Dendritic cell treated with granulocyte-macrophage colony-stimulating factor and Interleukin-4, amounts not matched to agents 40 ng/mL and 50 ng/mL, for 4 days (primary cell): ENCODE measurements around the gene TMEM255B.
A peak's percentile ranks its signal among the peaks of the same experiment; 100 is the strongest.
"Not testable (repeated sequence)": the region's sequence is repeated elsewhere in the genome, so short reads cannot be mapped to it uniquely, and the experiment has no call there.

Experiments
- H3K27ac Mint-ChIP-seq: one replicate; pipeline ENCODE4 v1.8.0; 2022; ENCODE audit warnings: mild to moderate bottlenecking, mixed read lengths
- H3K27me3 Mint-ChIP-seq: one replicate; pipeline ENCODE4 v1.8.0; 2022; ENCODE audit warnings: mild to moderate bottlenecking, mixed read lengths
- H3K36me3 Mint-ChIP-seq: one replicate; pipeline ENCODE4 v1.8.0; 2022; ENCODE audit warnings: low read depth, mixed read lengths
- H3K4me1 Mint-ChIP-seq: one replicate; pipeline ENCODE4 v1.8.0; 2022; ENCODE audit warnings: low read depth, mixed read lengths
- H3K4me3 Mint-ChIP-seq: one replicate; pipeline ENCODE4 v1.8.0; 2022; ENCODE audit warnings: mild to moderate bottlenecking, moderate library complexity, mixed read lengths
- H3K9me3 Mint-ChIP-seq: one replicate; pipeline ENCODE4 v1.8.0; 2022; ENCODE audit warnings: mixed read lengths
- intact Hi-C: fragments of 100-400 bp; cut with micrococcal nuclease; formaldehyde crosslinking; loops from one replicate; pipeline ENCODE4 v1.15.0; 2022

TMEM255B gene

GRCh38 chr13:113828282-113828825, 69.3 kb downstream of the TMEM255B start:
- Mint-ChIP-seq H3K9me3 (peaks cover 23% of the 10 kb centered on the region), H3K27ac (no peak overlapping the region), H3K27me3 (no peaks in the 10 kb centered on the region), H3K36me3 (peaks cover 91% of the 10 kb centered on the region), H3K4me3 (no peak overlapping the region), H3K4me1 (no peaks in the 10 kb centered on the region)
- intact Hi-C loops = no loop called here

- intact Hi-C loops, H3K4me1 Mint-ChIP-seq, H3K27me3 Mint-ChIP-seq, H3K9me3 Mint-ChIP-seq, H3K4me3 Mint-ChIP-seq, H3K27ac Mint-ChIP-seq: not testable (repeated sequence)
- peaks cover 91% of the 10 kb centered on the region for H3K36me3 Mint-ChIP-seq
Measured at GRCh38 chr13:113830426-113830950, 71.5 kb downstream of the TMEM255B start.

GRCh38 chr13:113831061-113831460, 72.0 kb downstream of the TMEM255B start:
- H3K27me3 Mint-ChIP-seq = no peaks in the 10 kb centered on the region
- H3K9me3 Mint-ChIP-seq = no peaks in the 10 kb centered on the region
- H3K36me3 Mint-ChIP-seq = peaks cover 91% of the 10 kb centered on the region
- intact Hi-C loops = no loop called here
- no peak overlapping the region for H3K4me3 Mint-ChIP-seq
- H3K4me1 Mint-ChIP-seq = no peaks in the 10 kb centered on the region
- no peak overlapping the region for H3K27ac Mint-ChIP-seq

GRCh38 chr13:113832205-113832604, 73.2 kb downstream of the TMEM255B start:
- Mint-ChIP-seq H3K36me3 (peaks cover 88% of the 10 kb centered on the region), H3K27ac (no peak overlapping the region), H3K27me3 (no peaks in the 10 kb centered on the region), H3K4me3 (no peak overlapping the region), H3K4me1 (peaks cover 6% of the 10 kb centered on the region), H3K9me3 (no peaks in the 10 kb centered on the region)
- intact Hi-C loops = no loop called here

- no peak overlapping the region for H3K4me3 Mint-ChIP-seq
- H3K4me1 Mint-ChIP-seq = peaks cover 10% of the 10 kb centered on the region
- H3K27me3 Mint-ChIP-seq = no peaks in the 10 kb centered on the region
- H3K27ac Mint-ChIP-seq = no peak overlapping the region
- intact Hi-C loops = no loop called here
- H3K9me3 Mint-ChIP-seq = no peaks in the 10 kb centered on the region
- peaks cover 88% of the 10 kb centered on the region for H3K36me3 Mint-ChIP-seq
Measured at GRCh38 chr13:113832631-113833030, 73.6 kb downstream of the TMEM255B start.

- intact Hi-C loops = no loop called here
- Mint-ChIP-seq H3K36me3 (peaks cover 88% of the 10 kb centered on the region), H3K4me1 (peaks cover 15% of the 10 kb centered on the region), H3K4me3 (no peak overlapping the region), H3K9me3 (no peaks in the 10 kb centered on the region), H3K27me3 (no peaks in the 10 kb centered on the region), H3K27ac (no peak overlapping the region)
Measured at GRCh38 chr13:113833111-113833830, 74.2 kb downstream of the TMEM255B start.

- H3K27ac Mint-ChIP-seq, intact Hi-C loops: not testable (repeated sequence)
Measured at GRCh38 chr13:113834006-113834405, 75.0 kb downstream of the TMEM255B start.

GRCh38 chr13:113834496-113835200, 75.6 kb downstream of the TMEM255B start:
- intact Hi-C loops = no loop called here
- peaks cover 94% of the 10 kb centered on the region for H3K36me3 Mint-ChIP-seq
- H3K9me3 Mint-ChIP-seq = no peaks in the 10 kb centered on the region
- no peak overlapping the region for H3K27ac Mint-ChIP-seq
- no peaks in the 10 kb centered on the region for H3K27me3 Mint-ChIP-seq
- no peak overlapping the region for H3K4me3 Mint-ChIP-seq
- peaks cover 21% of the 10 kb centered on the region for H3K4me1 Mint-ChIP-seq

More at GRCh38 chr13:113834006-113834405, 75.0 kb downstream of the TMEM255B start:
- H3K27me3 Mint-ChIP-seq, H3K4me3 Mint-ChIP-seq, H3K9me3 Mint-ChIP-seq: not testable (repeated sequence)
- Mint-ChIP-seq H3K4me1 (peaks cover 19% of the 10 kb centered on the region), H3K36me3 (peaks cover 89% of the 10 kb centered on the region)

GRCh38 chr13:113835461-113836270, 76.6 kb downstream of the TMEM255B start:
- Mint-ChIP-seq H3K27me3 (no peaks in the 10 kb centered on the region), H3K4me1 (peaks cover 21% of the 10 kb centered on the region), H3K9me3 (no peaks in the 10 kb centered on the region), H3K27ac (no peak overlapping the region), H3K36me3 (peaks cover 94% of the 10 kb centered on the region), H3K4me3 (no peak overlapping the region)
- intact Hi-C loops = no loop called here

GRCh38 chr13:113836768-113837559, 77.9 kb downstream of the TMEM255B start:
- no peaks in the 10 kb centered on the region for H3K9me3 Mint-ChIP-seq
- peaks cover 30% of the 10 kb centered on the region for H3K4me1 Mint-ChIP-seq
- no peak overlapping the region for H3K4me3 Mint-ChIP-seq
- peaks cover 6% of the 10 kb centered on the region for H3K27me3 Mint-ChIP-seq
- H3K36me3 Mint-ChIP-seq = peaks cover 97% of the 10 kb centered on the region
- H3K27ac Mint-ChIP-seq = peak overlapping the region; percentile 16
- intact Hi-C loops = no loop called here

- Mint-ChIP-seq H3K36me3 (peaks cover 97% of the 10 kb centered on the region), H3K4me1 (peaks cover 33% of the 10 kb centered on the region), H3K27me3 (peaks cover 12% of the 10 kb centered on the region), H3K9me3 (no peaks in the 10 kb centered on the region), H3K4me3 (no peak overlapping the region), H3K27ac (peak overlapping the region; percentile 16)
- intact Hi-C loops = no loop called here
Measured at GRCh38 chr13:113837560-113838355, 78.7 kb downstream of the TMEM255B start.

- H3K4me3 Mint-ChIP-seq = no peak overlapping the region
- peaks cover 97% of the 10 kb centered on the region for H3K36me3 Mint-ChIP-seq
- no peak overlapping the region for H3K27ac Mint-ChIP-seq
- H3K4me1 Mint-ChIP-seq = peaks cover 33% of the 10 kb centered on the region
- no peaks in the 10 kb centered on the region for H3K9me3 Mint-ChIP-seq
- H3K27me3 Mint-ChIP-seq = peaks cover 21% of the 10 kb centered on the region
- intact Hi-C loops = no loop called here
Measured at GRCh38 chr13:113838711-113839201, 79.7 kb downstream of the TMEM255B start.
